ENCODE data around the gene PRICKLE3. TPM values are rescaled to one million over a fixed set of nuclear protein-coding genes. Genes with fewer than 3 reads are reported as not detected.
A peak's percentile ranks its signal among the peaks of the same experiment; 100 is the strongest.

PRICKLE3 gene
- total and polyA plus RNA-seq, 12 donors = 2.8 to 46.8 (median 12.0) TPM

DNA sequence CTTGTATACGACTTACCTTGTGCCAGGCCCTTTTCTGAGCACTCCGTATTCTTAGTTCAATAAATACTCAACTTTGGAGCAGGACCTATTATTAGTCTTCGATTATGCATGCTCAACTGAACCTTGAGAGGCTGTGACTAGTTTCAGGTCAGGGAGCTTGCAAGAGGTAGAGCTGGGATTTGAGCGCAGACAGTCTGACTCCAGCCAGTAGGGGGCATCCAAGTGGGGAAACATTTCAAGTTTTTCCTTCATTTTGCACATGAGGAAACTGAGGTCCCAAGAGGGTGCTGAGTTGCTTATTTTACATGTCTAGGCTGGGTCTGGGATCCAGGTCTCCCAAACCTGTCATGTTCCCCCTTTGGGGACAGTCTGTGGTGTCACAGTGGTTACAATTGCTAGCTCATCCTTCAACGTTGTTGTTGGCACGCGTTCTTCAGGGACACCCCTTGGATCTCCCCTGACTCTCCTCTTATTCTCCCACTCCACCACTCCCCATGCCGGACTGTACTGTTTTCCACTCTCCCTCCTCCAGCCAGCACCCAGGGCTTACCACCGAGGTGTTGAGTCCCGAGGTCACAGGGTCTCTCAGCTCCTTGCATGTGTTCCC lies 6.7 kb upstream of the PRICKLE3 start:
- TF ChIP-seq POLR2A (IDR thresholded peaks at IDR 0.05) (no peak), CTCF (IDR thresholded peaks at IDR 0.05) (peak; percentile 29 to 54 (median 38))
- Histone ChIP-seq H3K27ac (no peak overlapping the region), H3K4me1 (replicated peaks in 1 of 2) (no peaks in the 10 kb centered on the region), H3K9me3 (replicated peaks in 1 of 3) (no peaks in the 10 kb centered on the region), H3K4me3 (no peak overlapping the region), H3K27me3 (no peaks in the 10 kb centered on the region), H3K36me3 (replicated peaks in 1 of 2) (no peaks in the 10 kb centered on the region)
- DNase-seq = peak in 1 of 7 donors; percentile 42
- WGBS, 4 donors = 44 to 62% (median 50%) methylated on average over 10 of the region's 10 CpGs
- intact Hi-C loops (cut with DNase I) = loop anchor here in 1 of 2 donors (5.0 kb wide), 1 partner anchor 36 kb away; no protein-coding TSS in a partner anchor

- WGBS, 4 donors = 1 to 73% (median 20%) methylated on average over 9 to 34 of the region's 34 CpGs
- no peak for DNase-seq
- Histone ChIP-seq H3K36me3 (replicated peaks in 1 of 2) (no peaks in the 10 kb centered on the region), H3K27me3 (no peaks in the 10 kb centered on the region), H3K9me3 (replicated peaks in 1 of 3) (no peaks in the 10 kb centered on the region), H3K4me1 (replicated peaks in 1 of 2) (no peaks in the 10 kb centered on the region), H3K4me3 (peak overlapping the region; percentile 32 to 71 (median 60)), H3K27ac (peak overlapping the region; percentile 75 to 91 (median 83))
- intact Hi-C loops (cut with DNase I) = loop anchor here in 1 of 2 donors (5.0 kb wide), 1 partner anchor 34 kb away; no protein-coding TSS in a partner anchor
- no peak for TF ChIP-seq CTCF (IDR thresholded peaks at IDR 0.05)
- no peak for TF ChIP-seq POLR2A (IDR thresholded peaks at IDR 0.05)
Measured at GRCh38 chrX:49191574-49192011, 5.4 kb upstream of the PRICKLE3 start.

- 0 to 47% (median 21%) methylated on average over 27 to 32 of the region's 32 CpGs for WGBS, 4 donors
- intact Hi-C loops (cut with DNase I) = loop anchor here in 1 of 2 donors (5.0 kb wide), 1 partner anchor 34 kb away; no protein-coding TSS in a partner anchor
- TF ChIP-seq CTCF (IDR thresholded peaks at IDR 0.05) (no peak), POLR2A (IDR thresholded peaks at IDR 0.05) (peak; percentile 70 to 92)
- Histone ChIP-seq H3K4me1 (replicated peaks in 1 of 2) (no peaks in the 10 kb centered on the region), H3K27me3 (no peaks in the 10 kb centered on the region), H3K9me3 (replicated peaks in 1 of 3) (no peaks in the 10 kb centered on the region), H3K36me3 (replicated peaks in 1 of 2) (no peaks in the 10 kb centered on the region), H3K4me3 (peak overlapping the region; percentile 32 to 71 (median 60)), H3K27ac (peak overlapping the region; percentile 75 to 91 (median 83))
- peak; percentile 91 to 98 (median 94) for DNase-seq
Measured at GRCh38 chrX:49190821-49191573, 4.8 kb upstream of the PRICKLE3 start.

GRCh38 chrX:49189606-49190005 lies 3.4 kb upstream of the PRICKLE3 start:
- Histone ChIP-seq H3K27ac (peak overlapping the region in 2 of 5 donors; percentile 76 to 89), H3K4me3 (no peak overlapping the region), H3K27me3 (no peaks in the 10 kb centered on the region), H3K9me3 (replicated peaks in 1 of 3) (no peaks in the 10 kb centered on the region), H3K4me1 (replicated peaks in 1 of 2) (no peaks in the 10 kb centered on the region), H3K36me3 (replicated peaks in 1 of 2) (no peaks in the 10 kb centered on the region)
- WGBS, 4 donors = 51 to 87% (median 74%) methylated on average over 3 to 6 of the region's 6 CpGs
- intact Hi-C loops (cut with DNase I) = loop anchor here in 1 of 2 donors (5.0 kb wide), 1 partner anchor 32 kb away; no protein-coding TSS in a partner anchor
- no peak for DNase-seq
- TF ChIP-seq POLR2A (IDR thresholded peaks at IDR 0.05) (no peak), CTCF (IDR thresholded peaks at IDR 0.05) (no peak)

All from adrenal gland (tissue), 12 donors.